ENCODE results near the gene AQP12A. TPM values are rescaled to one million over a fixed set of nuclear protein-coding genes. Genes with fewer than 3 reads are reported as not detected.

AQP12A gene
- total and polyA plus RNA-seq, 10 of the 15 experiments (the other 5 are each of a cell fraction or from before 2014, with no cell fraction given): not detected

DNA sequence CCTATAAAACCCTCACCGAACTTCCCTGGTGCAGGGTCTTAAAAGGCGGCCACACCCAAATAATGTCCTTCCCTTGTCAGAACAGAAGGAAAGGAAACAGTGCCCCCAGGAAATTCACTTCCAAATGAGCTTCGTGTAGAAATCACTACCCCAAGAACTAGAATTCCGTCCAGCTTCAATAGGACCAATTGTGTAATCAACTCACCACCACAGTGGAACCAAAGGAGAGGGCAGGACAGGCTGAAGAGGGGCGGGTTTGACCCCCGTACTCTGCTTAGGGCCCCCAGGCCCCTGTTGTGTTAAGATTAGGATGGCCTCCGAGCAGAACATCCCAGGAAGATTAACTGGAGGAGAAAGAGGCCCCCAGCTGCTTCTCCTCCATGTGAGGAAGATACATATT, 42.3 kb upstream of the AQP12A start:
- intact Hi-C loops (cut with micrococcal nuclease; ENCODE audit: unreplicated experiment): no loop called here

More for the DNA sequence above, 42.3 kb upstream of the AQP12A start:
- Histone ChIP-seq H3K4me3 (no peak overlapping the region), H3K9ac (ENCODE audit: control insufficient read depth, insufficient read depth, low read length) (no peak overlapping the region), H2AFZ (ENCODE audit: control insufficient read depth, low read depth, low read length) (no peak overlapping the region), H3K9me3 (replicated peaks; ENCODE audit: control insufficient read depth, insufficient read depth, low read length) (peaks cover 8% of the 10 kb centered on the region), H3K79me2 (ENCODE audit: control insufficient read depth, insufficient read depth, low read length) (no peaks in the 10 kb centered on the region), H3K4me1 (ENCODE audit: control insufficient read depth, insufficient read depth, low read length) (no peaks in the 10 kb centered on the region), H4K20me1 (ENCODE audit: control insufficient read depth, insufficient read depth) (no peaks in the 10 kb centered on the region), H3K36me3 (ENCODE audit: control insufficient read depth in 2 of 2, insufficient read depth in 2 of 2, low read length in 1 of 2) (no peaks in the 10 kb centered on the region), H3K27ac (ENCODE audit: control insufficient read depth, insufficient read depth) (no peak overlapping the region), H3K4me2 (ENCODE audit: control insufficient read depth, insufficient read depth) (no peak overlapping the region), H3K27me3 (replicated peaks in 1 of 2; ENCODE audit: control insufficient read depth in 2 of 2, insufficient read depth in 2 of 2, low read length in 1 of 2) (peaks cover 0 to 7% of the 10 kb centered on the region in 2 experiments)
- in situ Hi-C loops (cut with MboI): no loop called here
- DNase-seq (ENCODE audit: low read depth, low spot score): no peak
- BruUV-seq (replicated peaks): no TSS peak
- WGBS (ENCODE audit: insufficient coverage, insufficient replicate concordance, low lambda C conversion rate, missing lambda C conversion rate): 43% methylated on average over 7 of the region's 7 CpGs
- no peak for FAIRE-seq
- no peak for TF ChIP-seq SMARCA5 (IDR thresholded peaks at IDR 0.05)
- TF ChIP-seq, protein P1, sequence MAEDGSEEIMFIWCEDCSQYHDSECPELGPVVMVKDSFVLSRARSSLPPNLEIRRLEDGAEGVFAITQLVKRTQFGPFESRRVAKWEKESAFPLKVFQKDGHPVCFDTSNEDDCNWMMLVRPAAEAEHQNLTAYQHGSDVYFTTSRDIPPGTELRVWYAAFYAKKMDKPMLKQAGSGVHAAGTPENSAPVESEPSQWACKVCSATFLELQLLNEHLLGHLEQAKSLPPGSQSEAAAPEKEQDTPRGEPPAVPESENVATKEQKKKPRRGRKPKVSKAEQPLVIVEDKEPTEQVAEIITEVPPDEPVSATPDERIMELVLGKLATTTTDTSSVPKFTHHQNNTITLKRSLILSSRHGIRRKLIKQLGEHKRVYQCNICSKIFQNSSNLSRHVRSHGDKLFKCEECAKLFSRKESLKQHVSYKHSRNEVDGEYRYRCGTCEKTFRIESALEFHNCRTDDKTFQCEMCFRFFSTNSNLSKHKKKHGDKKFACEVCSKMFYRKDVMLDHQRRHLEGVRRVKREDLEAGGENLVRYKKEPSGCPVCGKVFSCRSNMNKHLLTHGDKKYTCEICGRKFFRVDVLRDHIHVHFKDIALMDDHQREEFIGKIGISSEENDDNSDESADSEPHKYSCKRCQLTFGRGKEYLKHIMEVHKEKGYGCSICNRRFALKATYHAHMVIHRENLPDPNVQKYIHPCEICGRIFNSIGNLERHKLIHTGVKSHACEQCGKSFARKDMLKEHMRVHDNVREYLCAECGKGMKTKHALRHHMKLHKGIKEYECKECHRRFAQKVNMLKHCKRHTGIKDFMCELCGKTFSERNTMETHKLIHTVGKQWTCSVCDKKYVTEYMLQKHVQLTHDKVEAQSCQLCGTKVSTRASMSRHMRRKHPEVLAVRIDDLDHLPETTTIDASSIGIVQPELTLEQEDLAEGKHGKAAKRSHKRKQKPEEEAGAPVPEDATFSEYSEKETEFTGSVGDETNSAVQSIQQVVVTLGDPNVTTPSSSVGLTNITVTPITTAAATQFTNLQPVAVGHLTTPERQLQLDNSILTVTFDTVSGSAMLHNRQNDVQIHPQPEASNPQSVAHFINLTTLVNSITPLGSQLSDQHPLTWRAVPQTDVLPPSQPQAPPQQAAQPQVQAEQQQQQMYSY (CRISPR knock-in tag; IDR thresholded peaks at IDR 0.05): no peak
- no peak for TF ChIP-seq ASH2L (IDR thresholded peaks at IDR 0.05; ENCODE audit: borderline replicate concordance, low read depth)
- no peak for TF ChIP-seq TCF7 (IDR thresholded peaks at IDR 0.05; ENCODE audit: borderline replicate concordance)
- TF ChIP-seq POU2F2 (IDR thresholded peaks at IDR 0.05; ENCODE audit: borderline replicate concordance, low read depth, low read length): no peak
- no peak for TF ChIP-seq WRNIP1 (IDR thresholded peaks at IDR 0.05; ENCODE audit: borderline replicate concordance, low read depth, low read length)
- TF ChIP-seq EED (IDR thresholded peaks at IDR 0.05; ENCODE audit: low read depth): no peak
- TF ChIP-seq MEF2A (IDR thresholded peaks at IDR 0.05; ENCODE audit: insufficient read depth, low read depth, low read length): no peak
- no peak for TF ChIP-seq POLR2AphosphoS2 (IDR thresholded peaks at IDR 0.05; ENCODE audit: low read depth, low read length)
- TF ChIP-seq, protein P2, sequence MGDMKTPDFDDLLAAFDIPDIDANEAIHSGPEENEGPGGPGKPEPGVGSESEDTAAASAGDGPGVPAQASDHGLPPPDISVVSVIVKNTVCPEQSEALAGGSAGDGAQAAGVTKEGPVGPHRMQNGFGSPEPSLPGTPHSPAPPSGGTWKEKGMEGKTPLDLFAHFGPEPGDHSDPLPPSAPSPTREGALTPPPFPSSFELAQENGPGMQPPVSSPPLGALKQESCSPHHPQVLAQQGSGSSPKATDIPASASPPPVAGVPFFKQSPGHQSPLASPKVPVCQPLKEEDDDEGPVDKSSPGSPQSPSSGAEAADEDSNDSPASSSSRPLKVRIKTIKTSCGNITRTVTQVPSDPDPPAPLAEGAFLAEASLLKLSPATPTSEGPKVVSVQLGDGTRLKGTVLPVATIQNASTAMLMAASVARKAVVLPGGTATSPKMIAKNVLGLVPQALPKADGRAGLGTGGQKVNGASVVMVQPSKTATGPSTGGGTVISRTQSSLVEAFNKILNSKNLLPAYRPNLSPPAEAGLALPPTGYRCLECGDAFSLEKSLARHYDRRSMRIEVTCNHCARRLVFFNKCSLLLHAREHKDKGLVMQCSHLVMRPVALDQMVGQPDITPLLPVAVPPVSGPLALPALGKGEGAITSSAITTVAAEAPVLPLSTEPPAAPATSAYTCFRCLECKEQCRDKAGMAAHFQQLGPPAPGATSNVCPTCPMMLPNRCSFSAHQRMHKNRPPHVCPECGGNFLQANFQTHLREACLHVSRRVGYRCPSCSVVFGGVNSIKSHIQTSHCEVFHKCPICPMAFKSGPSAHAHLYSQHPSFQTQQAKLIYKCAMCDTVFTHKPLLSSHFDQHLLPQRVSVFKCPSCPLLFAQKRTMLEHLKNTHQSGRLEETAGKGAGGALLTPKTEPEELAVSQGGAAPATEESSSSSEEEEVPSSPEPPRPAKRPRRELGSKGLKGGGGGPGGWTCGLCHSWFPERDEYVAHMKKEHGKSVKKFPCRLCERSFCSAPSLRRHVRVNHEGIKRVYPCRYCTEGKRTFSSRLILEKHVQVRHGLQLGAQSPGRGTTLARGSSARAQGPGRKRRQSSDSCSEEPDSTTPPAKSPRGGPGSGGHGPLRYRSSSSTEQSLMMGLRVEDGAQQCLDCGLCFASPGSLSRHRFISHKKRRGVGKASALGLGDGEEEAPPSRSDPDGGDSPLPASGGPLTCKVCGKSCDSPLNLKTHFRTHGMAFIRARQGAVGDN (IDR thresholded peaks at IDR 0.05): no peak
- ChIA-PET SMC1A (ENCODE audit: uncharacterized antibody, unreplicated experiment) (interaction anchor here (0.6 to 1.8 kb wide), 4 partner anchors 33 to 135 kb away, joined by 3 to 8 read pairs (median 3); partner anchors contain the start of gene CAPN10), POLR2A (interaction anchor here (0.5 to 1.0 kb wide), 2 partner anchors 90 to 629 kb away, joined by 3 to 7 read pairs; no protein-coding TSS in a partner anchor), CTCF (interaction anchor here (0.7 to 1.4 kb wide), 5 partner anchors 60 to 342 kb away, joined by 3 to 4 read pairs (median 3); partner anchors contain the start of gene CAPN10), RAD21 (ENCODE audit: unreplicated experiment) (interaction anchor here (0.9 to 1.4 kb wide), 2 partner anchors 62 to 135 kb away, joined by 3 to 5 read pairs; partner anchors contain the start of gene CAPN10)
- ATAC-seq: no peak
